HCT116 (cell line): ENCODE data around the gene TBXA2R. TPM values are rescaled to one million over a fixed set of nuclear protein-coding genes. Genes with fewer than 3 reads are reported as not detected.

Source experiments
- ATAC-seq: fragments of 200-7000 bp; cut with Tn5 transposase; 2 replicates; pipeline ENCODE4 v1.9.1; 2020; ENCODE audit warnings: mild to moderate bottlenecking, moderate library complexity
- BruUV-seq: library from RNA; stranded (reverse); fragments of 400-500 nt; replicated peaks from 2 replicates; lab custom pipeline; 2021; lab: Mats Ljungman, UMichigan
- CTCF ChIA-PET: fragments of 300-600 bp; sonication (Branson Sonifier 250); formaldehyde crosslinking; loops from one replicate; lab custom pipeline; 2021; ENCODE audit warnings: antibody characterized with exemption; lab: Charles Lee
- POLR2A ChIA-PET: fragments of 300-600, 350-600 bp; sonication (Branson Sonifier 250); formaldehyde crosslinking; loops from one replicate; lab custom pipeline; 2021; ENCODE audit warnings: antibody characterized with exemption; lab: Charles Lee
- RAD21 ChIA-PET, 2 experiments: fragments of 300-600 bp; sonication (Branson Sonifier 250); formaldehyde crosslinking; loops; one replicate each; lab custom pipeline; 2023; ENCODE audit warnings: low total read pairs in 2 of 2; ENCODE audit not compliant: uncharacterized antibody in 2 of 2, unreplicated experiment in 2 of 2, low non-redundant PET in 1 of 2; lab: Charles Lee
- DNase-seq: peaks from one replicate; pipeline ENCODE4 v3.0.0-alpha.2; 2010; ENCODE audit warnings: low read depth, low spot score
- H2AFZ ChIP-seq: fragments of 200-600 bp; shearing (Covaris generic), sonication (generic); 2 replicates; pipeline ENCODE4 v1.6.1; 2017; ENCODE audit warnings: low read depth, mixed run types, mixed read lengths, antibody characterized with exemption, low read length; ENCODE audit not compliant: poor library complexity, severe bottlenecking
- H3K27ac ChIP-seq: 2 replicates; pipeline ENCODE4 v1.5.1; 2012; ENCODE audit warnings: low read depth, low read length
- H3K27me3 ChIP-seq: fragments of 200-600 bp; sonication (generic); 2 replicates; pipeline ENCODE4 v1.6.1; 2016; ENCODE audit warnings: mixed run types, low read length, mixed read lengths; ENCODE audit not compliant: insufficient read depth
- H3K36me3 ChIP-seq, 2 experiments: fragments of 200-500 bp in 1 of 2; fragments of 200-600 bp in 1 of 2; sonication (Bioruptor generic) in 1 of 2; sonication (generic) in 1 of 2; 2 replicates each; pipeline versions ENCODE4 v1.5.1 to v1.6.1; 2014 to 2016; ENCODE audit warnings: low read length in 2 of 2, inconsistent platforms in 1 of 2, mixed read lengths in 1 of 2, mixed run types in 1 of 2; ENCODE audit not compliant: insufficient read depth in 2 of 2, control insufficient read depth in 1 of 2
- H3K4me1 ChIP-seq, 2 experiments: fragments of 200-600 bp in 1 of 2; sonication (generic) in 1 of 2; 2 replicates each; pipeline versions ENCODE4 v1.5.1 to v1.6.1; 2012 to 2017; ENCODE audit warnings: low read length in 2 of 2, inconsistent platforms in 1 of 2, mild to moderate bottlenecking in 1 of 2, mixed read lengths in 1 of 2, mixed run types in 1 of 2, moderate library complexity in 1 of 2; ENCODE audit not compliant: insufficient read depth in 2 of 2, control insufficient read depth in 1 of 2
- H3K4me2 ChIP-seq: fragments of 200-600 bp; sonication (generic); 2 replicates; pipeline ENCODE4 v1.6.1; 2017; ENCODE audit warnings: mixed run types, low read length, mixed read lengths
- H3K4me3 ChIP-seq, 2 experiments: fragments of 200-600 bp in 1 of 2; sonication (generic) in 1 of 2; replicated peaks in 1 of 2; 2 replicates each; pipeline ENCODE4 v1.5.1; 2011 to 2016; ENCODE audit warnings: low read length in 2 of 2, control low read depth in 1 of 2, low read depth in 1 of 2, mild to moderate bottlenecking in 1 of 2, mixed read lengths in 1 of 2, mixed run types in 1 of 2
- H3K79me2 ChIP-seq: fragments of 200-600 bp; sonication (generic); 2 replicates; pipeline ENCODE4 v1.6.1; 2017; ENCODE audit warnings: mild to moderate bottlenecking, mixed run types, low read length, moderate library complexity, mixed read lengths; ENCODE audit not compliant: insufficient read depth
- H3K9ac ChIP-seq: fragments of 200-600 bp; sonication (generic); 2 replicates; pipeline ENCODE4 v1.6.1; 2016; ENCODE audit warnings: low read length, mixed read lengths
- H3K9me2 ChIP-seq: fragments of 200-600 bp; sonication (generic), shearing (Covaris generic); 2 replicates; pipeline ENCODE4 v1.6.1; 2017; ENCODE audit warnings: mixed run types, mild to moderate bottlenecking, moderate library complexity; ENCODE audit not compliant: insufficient read depth
- H3K9me3 ChIP-seq, 2 experiments: fragments of 200-500 bp in 1 of 2; fragments of 200-600 bp in 1 of 2; sonication (Bioruptor generic) in 1 of 2; sonication (generic) in 1 of 2; 2 replicates each; pipeline ENCODE4 v1.6.1; 2014 to 2017; ENCODE audit warnings: low read length in 2 of 2, mixed read lengths in 2 of 2, inconsistent platforms in 1 of 2, low read depth in 1 of 2, mild to moderate bottlenecking in 1 of 2, mixed run types in 1 of 2, moderate library complexity in 1 of 2; ENCODE audit not compliant: control insufficient read depth in 1 of 2, insufficient read depth in 1 of 2
- H4K20me1 ChIP-seq: fragments of 200-600 bp; sonication (generic), shearing (Covaris generic); 2 replicates; pipeline ENCODE4 v1.6.1; 2017; ENCODE audit warnings: mixed run types, mild to moderate bottlenecking, moderate library complexity; ENCODE audit not compliant: insufficient read depth
- EGR1 ChIP-seq: IDR thresholded peaks from 2 replicates; pipeline ENCODE4 v1.6.1; 2012; ENCODE audit warnings: low read depth
- ELF1 ChIP-seq: IDR thresholded peaks from 2 replicates; pipeline ENCODE4 v1.6.1; 2012; ENCODE audit warnings: low read depth, borderline replicate concordance
- EZH2 ChIP-seq: fragments of 200-600 bp; sonication (generic); IDR thresholded peaks from 2 replicates; pipeline ENCODE4 v1.6.1; 2017; ENCODE audit warnings: antibody characterized with exemption, mixed run types
- EZH2phosphoT487 ChIP-seq: fragments of 200-600 bp; IDR thresholded peaks from 2 replicates; pipeline ENCODE4 v1.6.1; 2018; ENCODE audit warnings: antibody characterized with exemption, borderline replicate concordance
- JUND ChIP-seq: IDR thresholded peaks from 2 replicates; pipeline ENCODE4 v1.6.1; 2012
- POLR2AphosphoS5 ChIP-seq: IDR thresholded peaks from 2 replicates; pipeline ENCODE4 v1.6.1; 2011; ENCODE audit warnings: mild to moderate bottlenecking, low read depth, low read length, moderate library complexity
- RAD21 ChIP-seq: IDR thresholded peaks from 2 replicates; pipeline ENCODE4 v1.6.1; 2012; ENCODE audit warnings: low read depth, mild to moderate bottlenecking
- SP1 ChIP-seq: IDR thresholded peaks from 2 replicates; pipeline ENCODE4 v1.6.1; 2012; ENCODE audit warnings: low read depth
- SRF ChIP-seq: IDR thresholded peaks from 2 replicates; pipeline ENCODE4 v1.6.1; 2012; ENCODE audit warnings: low read depth
- YY1 ChIP-seq: IDR thresholded peaks from 2 replicates; pipeline ENCODE4 v1.6.1; 2011; ENCODE audit warnings: low read length, low read depth, moderate library complexity, mild to moderate bottlenecking; ENCODE audit not compliant: insufficient replicate concordance; ENCODE audit errors: extremely low read depth
- ZFX ChIP-seq: fragments of 450-650 bp; IDR thresholded peaks from 2 replicates; pipeline ENCODE4 v1.6.1; 2017
- ZNF274 ChIP-seq: fragments of 200-500 bp; sonication (Bioruptor generic); IDR thresholded peaks from 2 replicates; pipeline ENCODE4 v1.6.1; 2014; ENCODE audit warnings: mild to moderate bottlenecking, low read depth, low read length, inconsistent platforms
- intact Hi-C: fragments of 100-400 bp; cut with micrococcal nuclease; formaldehyde crosslinking; loops from 2 replicates; pipeline ENCODE4 v1.10.0; 2022
- total RNA-seq: library from RNA; stranded (reverse); gene quantifications from one replicate; pipeline ENCODE4 v1.2.1, GENCODE V29; 2021; ENCODE audit not compliant: unreplicated experiment
- TF ChIP-seq, protein P1 (sequence below): IDR thresholded peaks from 2 replicates; pipeline ENCODE4 v1.6.1; 2012; ENCODE audit warnings: low read depth

The TBXA2R gene
- total RNA-seq, 1 experiment from 2014 or later: 2.3 TPM

DNA sequence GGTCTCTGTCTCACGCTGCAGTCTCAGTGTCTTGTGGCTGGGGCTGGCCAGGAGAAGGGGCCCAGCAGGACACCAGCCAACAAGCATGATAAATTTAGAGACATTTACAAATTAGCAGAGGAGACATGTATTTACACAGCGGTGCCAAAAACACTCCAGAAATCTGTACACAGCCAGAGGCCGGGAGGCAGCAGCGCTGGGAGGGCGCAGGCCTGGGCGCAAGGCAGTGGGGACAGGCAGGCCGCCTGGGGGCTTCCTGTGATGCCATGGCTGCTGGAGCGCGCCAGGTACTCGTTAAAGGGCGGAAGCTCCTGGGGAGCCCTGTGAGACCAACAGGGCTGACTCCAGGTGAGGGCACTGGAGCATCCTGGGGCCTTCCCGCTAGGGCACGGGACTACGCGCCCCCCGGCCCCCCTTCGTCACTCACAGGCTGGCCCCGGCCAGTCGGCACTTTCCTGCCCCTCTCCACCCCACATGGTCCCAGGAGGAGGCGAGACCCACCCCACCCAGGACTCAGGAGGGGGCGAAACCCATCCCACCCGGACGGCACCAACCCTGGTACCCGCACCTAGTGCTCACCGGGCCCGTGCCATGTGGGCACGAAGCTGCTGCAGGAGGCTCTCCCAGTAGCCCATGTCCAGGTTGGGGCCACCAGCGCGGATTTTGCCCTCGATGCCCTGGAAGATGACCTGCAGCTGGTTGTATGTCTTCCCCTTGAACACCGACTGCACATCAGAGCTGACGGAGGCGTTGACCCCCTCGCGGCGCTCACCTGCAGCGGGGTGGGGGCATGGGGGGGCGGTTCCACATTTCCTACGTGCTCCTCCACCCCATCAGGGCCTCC lies 7.4 kb upstream of the TBXA2R start:
- ChIA-PET CTCF (no interaction called here), POLR2A (no interaction called here), RAD21 (no interaction called here)
- BruUV-seq: no TSS peak
- no peak overlapping the region for H2AFZ ChIP-seq
- no peak for DNase-seq
- no peaks in the 10 kb centered on the region for H3K9me2 ChIP-seq
- intact Hi-C loops: no loop called here
- peaks cover 0 to 7% of the 10 kb centered on the region in 2 experiments; a peak in 1 of 4 replicates for H3K36me3 ChIP-seq
- H3K4me1 ChIP-seq: no peaks in the 10 kb centered on the region
- H3K27ac ChIP-seq: no peak overlapping the region; the same call in 1 of the 2 replicates
- no peaks in the 10 kb centered on the region for H3K27me3 ChIP-seq
- H3K4me2 ChIP-seq: no peak overlapping the region
- no peak overlapping the region for H3K9ac ChIP-seq
- H4K20me1 ChIP-seq: no peaks in the 10 kb centered on the region
- H3K4me3 ChIP-seq: no peak overlapping the region
- H3K79me2 ChIP-seq: no peaks in the 10 kb centered on the region
- no peaks in the 10 kb centered on the region for H3K9me3 ChIP-seq
- ATAC-seq: no peak
- no peak for TF ChIP-seq ZFX
- no peak for TF ChIP-seq EGR1
- no peak for TF ChIP-seq ZNF274
- TF ChIP-seq RAD21: no peak
- no peak for TF ChIP-seq SP1

DNA sequence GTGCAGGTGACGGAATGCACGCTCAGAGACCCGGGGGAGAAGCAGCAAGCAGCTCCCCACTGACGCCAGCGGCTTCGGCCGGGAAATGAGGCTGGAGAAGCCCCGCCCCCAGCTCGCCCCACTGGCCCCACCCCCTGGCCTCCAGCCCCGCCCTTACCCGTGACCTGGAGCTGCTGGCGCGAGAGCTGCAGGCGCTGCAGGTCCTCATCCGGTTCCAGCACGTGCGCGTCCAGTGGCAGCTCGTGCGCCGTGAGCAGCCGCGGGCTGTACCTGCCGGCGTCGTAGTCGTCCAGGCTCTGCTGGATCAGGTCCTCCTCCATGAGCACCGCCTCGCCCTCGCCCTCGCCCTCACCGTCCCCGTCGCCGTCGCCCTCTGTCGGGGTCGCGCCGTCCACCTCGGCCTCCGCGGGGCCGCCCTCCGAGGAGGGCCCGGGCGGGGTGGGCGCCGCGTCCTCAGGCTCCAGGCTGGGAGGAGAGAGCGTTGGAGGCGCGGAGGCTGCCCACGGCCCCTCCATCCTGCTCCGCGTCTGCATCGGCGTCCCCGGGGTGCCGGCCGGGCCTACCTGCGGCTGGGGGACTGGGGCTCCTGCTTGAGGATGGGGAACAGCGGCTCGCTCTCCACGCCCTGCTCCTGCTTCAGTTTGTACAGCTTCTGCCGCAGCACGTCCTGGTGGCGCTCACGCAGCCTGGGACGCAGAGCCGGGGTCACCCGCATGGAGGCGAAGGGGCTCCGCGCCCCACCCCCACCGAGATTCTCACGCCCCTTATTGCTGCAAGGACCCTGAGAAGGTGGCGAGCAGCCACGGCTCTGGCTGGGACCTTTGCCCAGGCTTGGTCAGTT lies 6.4 kb upstream of the TBXA2R start:
- no peak overlapping the region for H3K4me3 ChIP-seq
- H3K36me3 ChIP-seq: peaks cover 0 to 7% of the 10 kb centered on the region in 2 experiments; a peak in 1 of 4 replicates
- no peaks in the 10 kb centered on the region for H3K27me3 ChIP-seq
- BruUV-seq: no TSS peak
- intact Hi-C loops: no loop called here
- CTCF ChIA-PET: no interaction called here
- H3K79me2 ChIP-seq: no peaks in the 10 kb centered on the region
- no peak for DNase-seq
- no peak overlapping the region for H3K4me2 ChIP-seq
- H3K9me2 ChIP-seq: no peaks in the 10 kb centered on the region
- ATAC-seq: no peak
- H2AFZ ChIP-seq: no peak overlapping the region
- no peaks in the 10 kb centered on the region for H3K9me3 ChIP-seq
- no peaks in the 10 kb centered on the region for H4K20me1 ChIP-seq
- POLR2A ChIA-PET: no interaction called here
- RAD21 ChIA-PET: no interaction called here
- no peak overlapping the region for H3K9ac ChIP-seq
- H3K4me1 ChIP-seq: peaks cover 3 to 4% of the 10 kb centered on the region in 2 experiments; a peak in 3 of 4 replicates
- no peak overlapping the region; the same call in 1 of the 2 replicates for H3K27ac ChIP-seq
- no peak for TF ChIP-seq ZFX
- no peak for TF ChIP-seq EZH2
- TF ChIP-seq EZH2phosphoT487: no peak
- TF ChIP-seq POLR2AphosphoS5: no peak
- TF ChIP-seq ELF1: no peak
- no peak for TF ChIP-seq EGR1
- TF ChIP-seq YY1: no peak
- no peak for TF ChIP-seq JUND
- TF ChIP-seq, protein P1, sequence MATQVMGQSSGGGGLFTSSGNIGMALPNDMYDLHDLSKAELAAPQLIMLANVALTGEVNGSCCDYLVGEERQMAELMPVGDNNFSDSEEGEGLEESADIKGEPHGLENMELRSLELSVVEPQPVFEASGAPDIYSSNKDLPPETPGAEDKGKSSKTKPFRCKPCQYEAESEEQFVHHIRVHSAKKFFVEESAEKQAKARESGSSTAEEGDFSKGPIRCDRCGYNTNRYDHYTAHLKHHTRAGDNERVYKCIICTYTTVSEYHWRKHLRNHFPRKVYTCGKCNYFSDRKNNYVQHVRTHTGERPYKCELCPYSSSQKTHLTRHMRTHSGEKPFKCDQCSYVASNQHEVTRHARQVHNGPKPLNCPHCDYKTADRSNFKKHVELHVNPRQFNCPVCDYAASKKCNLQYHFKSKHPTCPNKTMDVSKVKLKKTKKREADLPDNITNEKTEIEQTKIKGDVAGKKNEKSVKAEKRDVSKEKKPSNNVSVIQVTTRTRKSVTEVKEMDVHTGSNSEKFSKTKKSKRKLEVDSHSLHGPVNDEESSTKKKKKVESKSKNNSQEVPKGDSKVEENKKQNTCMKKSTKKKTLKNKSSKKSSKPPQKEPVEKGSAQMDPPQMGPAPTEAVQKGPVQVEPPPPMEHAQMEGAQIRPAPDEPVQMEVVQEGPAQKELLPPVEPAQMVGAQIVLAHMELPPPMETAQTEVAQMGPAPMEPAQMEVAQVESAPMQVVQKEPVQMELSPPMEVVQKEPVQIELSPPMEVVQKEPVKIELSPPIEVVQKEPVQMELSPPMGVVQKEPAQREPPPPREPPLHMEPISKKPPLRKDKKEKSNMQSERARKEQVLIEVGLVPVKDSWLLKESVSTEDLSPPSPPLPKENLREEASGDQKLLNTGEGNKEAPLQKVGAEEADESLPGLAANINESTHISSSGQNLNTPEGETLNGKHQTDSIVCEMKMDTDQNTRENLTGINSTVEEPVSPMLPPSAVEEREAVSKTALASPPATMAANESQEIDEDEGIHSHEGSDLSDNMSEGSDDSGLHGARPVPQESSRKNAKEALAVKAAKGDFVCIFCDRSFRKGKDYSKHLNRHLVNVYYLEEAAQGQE: no peak
- no peak for TF ChIP-seq SRF
